Suppressor macrophage treated with lipopolysaccharide for 4 hours (primary cell): ENCODE measurements around the gene PAM.
"Not testable (repeated sequence)": the region's sequence is repeated elsewhere in the genome, so short reads cannot be mapped to it uniquely, and the experiment has no call there.

ENCODE experiments used
- DNase-seq: peaks from one replicate; pipeline ENCODE4 v3.0.0-alpha.2; 2020

PAM gene

GRCh38 chr5:103006921-103007320 is 251.8 kb downstream of the PAM start:
- no peak for DNase-seq

GRCh38 chr5:103010168-103010567 is 255.1 kb downstream of the PAM start:
- no peak for DNase-seq

- DNase-seq, result peak; percentile 15
Observed at GRCh38 chr5:103013933-103014552, 258.9 kb downstream of the PAM start.

- DNase-seq, result no peak
Observed at GRCh38 chr5:103014983-103015382, 259.9 kb downstream of the PAM start.

- DNase-seq, result no peak
Observed at GRCh38 chr5:103016167-103016566, 261.1 kb downstream of the PAM start.

GRCh38 chr5:103019804-103020203 is 264.7 kb downstream of the PAM start:
- no peak for DNase-seq

GRCh38 chr5:103021314-103021713 is 266.2 kb downstream of the PAM start:
- peak; percentile 13 for DNase-seq

- no peak for DNase-seq
Observed at GRCh38 chr5:103027267-103027666, 272.2 kb downstream of the PAM start.

GRCh38 chr5:103031607-103032006 is 276.5 kb downstream of the PAM start:
- DNase-seq, result no peak

GRCh38 chr5:103033696-103034095 is 278.6 kb downstream of the PAM start:
- DNase-seq, result no peak

GRCh38 chr5:103034662-103035392 is 279.7 kb downstream of the PAM start:
- DNase-seq, result no peak

GRCh38 chr5:103035701-103036100 is 280.6 kb downstream of the PAM start:
- DNase-seq, result no peak

- DNase-seq, result no peak
Observed at GRCh38 chr5:103036601-103037000, 281.5 kb downstream of the PAM start.

- no peak for DNase-seq
Observed at GRCh38 chr5:103037673-103038455, 282.8 kb downstream of the PAM start.

GRCh38 chr5:103041071-103041676 is 286.1 kb downstream of the PAM start:
- peak; percentile 41 for DNase-seq

GRCh38 chr5:103046706-103047105 is 291.6 kb downstream of the PAM start:
- not testable (repeated sequence) for DNase-seq

- DNase-seq, result no peak
Observed at GRCh38 chr5:103057208-103058130, 302.4 kb downstream of the PAM start.

GRCh38 chr5:103059525-103059924 is 304.4 kb downstream of the PAM start:
- no peak for DNase-seq

- no peak for DNase-seq
Observed at GRCh38 chr5:103060424-103060954, 305.4 kb downstream of the PAM start.

- no peak for DNase-seq
Observed at GRCh38 chr5:103066326-103066725, 311.2 kb downstream of the PAM start.

- not testable (repeated sequence) for DNase-seq
Observed at GRCh38 chr5:103073500-103073899, 318.4 kb downstream of the PAM start.

- DNase-seq, result no peak
Observed at GRCh38 chr5:103075442-103075841, 320.3 kb downstream of the PAM start.
